DMS153 treated with DMSO at 0.1 percent for 48 hours (cell line): ENCODE results near the gene TRIOBP.

ENCODE experiments used
- DNase-seq: peaks from one replicate; lab custom pipeline; 2025; ENCODE audit not compliant: unreplicated experiment; lab: John Stamatoyannopoulos, UW

TRIOBP gene

DNA sequence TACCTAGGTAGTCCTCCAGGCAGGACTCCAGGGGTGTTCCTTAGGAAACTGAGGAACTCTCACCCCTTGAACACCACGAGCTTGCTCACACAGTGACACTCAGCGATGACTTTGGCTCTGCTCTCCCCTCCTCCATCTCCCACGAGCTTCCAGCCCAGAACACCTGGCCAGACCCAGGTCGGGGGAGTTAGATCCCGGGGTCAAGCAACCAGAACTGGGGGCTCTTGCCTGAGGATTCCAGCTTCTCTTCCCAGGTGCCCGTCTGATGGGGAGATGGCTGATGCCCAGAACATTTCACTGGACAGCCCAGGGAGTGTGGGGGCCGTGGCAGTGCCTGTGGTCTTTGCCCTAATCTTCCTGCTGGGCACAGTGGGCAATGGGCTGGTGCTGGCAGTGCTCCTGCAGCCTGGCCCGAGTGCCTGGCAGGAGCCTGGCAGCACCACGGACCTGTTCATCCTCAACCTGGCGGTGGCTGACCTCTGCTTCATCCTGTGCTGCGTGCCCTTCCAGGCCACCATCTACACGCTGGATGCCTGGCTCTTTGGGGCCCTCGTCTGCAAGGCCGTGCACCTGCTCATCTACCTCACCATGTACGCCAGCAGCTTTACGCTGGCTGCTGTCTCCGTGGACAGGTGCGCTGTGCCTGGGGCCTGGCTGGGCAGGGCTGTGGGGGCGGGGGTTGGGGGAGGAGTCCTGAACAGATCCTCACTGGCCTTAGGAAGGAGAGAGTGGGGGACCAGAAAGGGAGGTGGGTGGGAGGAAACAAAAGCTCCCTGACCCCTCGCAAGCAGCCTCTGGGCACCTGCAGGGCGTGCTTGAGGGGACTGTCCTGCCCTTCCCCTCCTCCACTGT, 126.5 kb downstream of the TRIOBP start, which contains the start of gene GALR3:
TSS of gene GALR3 (plus strand) at position 249 of the 852 bp plus-strand sequence. CDS start at position 274, 25 bp downstream.
- no peak for DNase-seq

DNA sequence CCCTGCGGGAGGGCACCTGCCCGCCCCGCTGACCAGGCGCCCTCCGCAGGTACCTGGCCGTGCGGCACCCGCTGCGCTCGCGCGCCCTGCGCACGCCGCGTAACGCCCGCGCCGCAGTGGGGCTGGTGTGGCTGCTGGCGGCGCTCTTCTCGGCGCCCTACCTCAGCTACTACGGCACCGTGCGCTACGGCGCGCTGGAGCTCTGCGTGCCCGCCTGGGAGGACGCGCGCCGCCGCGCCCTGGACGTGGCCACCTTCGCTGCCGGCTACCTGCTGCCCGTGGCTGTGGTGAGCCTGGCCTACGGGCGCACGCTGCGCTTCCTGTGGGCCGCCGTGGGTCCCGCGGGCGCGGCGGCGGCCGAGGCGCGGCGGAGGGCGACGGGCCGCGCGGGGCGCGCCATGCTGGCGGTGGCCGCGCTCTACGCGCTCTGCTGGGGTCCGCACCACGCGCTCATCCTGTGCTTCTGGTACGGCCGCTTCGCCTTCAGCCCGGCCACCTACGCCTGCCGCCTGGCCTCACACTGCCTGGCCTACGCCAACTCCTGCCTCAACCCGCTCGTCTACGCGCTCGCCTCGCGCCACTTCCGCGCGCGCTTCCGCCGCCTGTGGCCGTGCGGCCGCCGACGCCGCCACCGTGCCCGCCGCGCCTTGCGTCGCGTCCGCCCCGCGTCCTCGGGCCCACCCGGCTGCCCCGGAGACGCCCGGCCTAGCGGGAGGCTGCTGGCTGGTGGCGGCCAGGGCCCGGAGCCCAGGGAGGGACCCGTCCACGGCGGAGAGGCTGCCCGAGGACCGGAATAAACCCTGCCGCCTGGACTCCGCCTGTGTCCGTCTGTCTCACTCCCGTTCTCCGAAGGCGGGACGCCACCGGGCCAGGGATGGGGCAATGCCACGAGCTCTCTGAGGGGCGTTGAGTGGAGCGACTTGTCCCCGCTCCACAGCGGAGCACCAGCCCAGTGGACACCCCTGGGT, 128.1 kb downstream of the TRIOBP start:
- DNase-seq = no peak
